ENCODE results near the gene FGF1. TPM values are rescaled to one million over a fixed set of nuclear protein-coding genes. Genes with fewer than 3 reads are reported as not detected.

Gene FGF1
- total RNA-seq, 1 donor from 2014 or later, result not detected

DNA sequence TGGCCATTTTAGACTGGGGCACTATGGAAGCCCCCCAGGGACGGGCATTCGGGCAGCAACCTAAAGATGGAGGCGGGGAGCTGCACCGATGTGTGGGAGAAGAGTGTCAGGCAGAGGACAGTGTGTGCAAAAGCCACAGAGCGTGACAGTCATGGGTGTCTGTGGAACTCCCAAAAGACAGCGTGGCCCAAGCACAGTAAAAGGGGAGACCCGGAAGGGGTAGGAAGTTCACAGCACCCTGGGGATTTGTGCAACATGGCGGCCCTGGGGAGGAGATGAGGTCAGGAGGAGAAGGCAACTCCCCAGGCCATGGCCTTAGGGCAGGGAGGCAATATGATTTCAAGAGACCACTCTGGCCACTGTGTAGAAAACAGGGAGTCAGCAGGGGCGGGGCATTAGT is 38.9 kb upstream of the FGF1 start:
- no peaks in the 10 kb centered on the region for H3K36me3 Mint-ChIP-seq (ENCODE audit: insufficient read depth)
- no peak overlapping the region for H3K4me3 Mint-ChIP-seq (ENCODE audit: low read depth)
- no peaks in the 10 kb centered on the region for H3K9me3 Mint-ChIP-seq (ENCODE audit: low read depth)
- peaks cover 14% of the 10 kb centered on the region for H3K4me1 Mint-ChIP-seq (ENCODE audit: low read depth)
- DNase-seq (ENCODE audit: low spot score, unreplicated experiment), result no peak
- TF ChIP-seq, protein P1, sequence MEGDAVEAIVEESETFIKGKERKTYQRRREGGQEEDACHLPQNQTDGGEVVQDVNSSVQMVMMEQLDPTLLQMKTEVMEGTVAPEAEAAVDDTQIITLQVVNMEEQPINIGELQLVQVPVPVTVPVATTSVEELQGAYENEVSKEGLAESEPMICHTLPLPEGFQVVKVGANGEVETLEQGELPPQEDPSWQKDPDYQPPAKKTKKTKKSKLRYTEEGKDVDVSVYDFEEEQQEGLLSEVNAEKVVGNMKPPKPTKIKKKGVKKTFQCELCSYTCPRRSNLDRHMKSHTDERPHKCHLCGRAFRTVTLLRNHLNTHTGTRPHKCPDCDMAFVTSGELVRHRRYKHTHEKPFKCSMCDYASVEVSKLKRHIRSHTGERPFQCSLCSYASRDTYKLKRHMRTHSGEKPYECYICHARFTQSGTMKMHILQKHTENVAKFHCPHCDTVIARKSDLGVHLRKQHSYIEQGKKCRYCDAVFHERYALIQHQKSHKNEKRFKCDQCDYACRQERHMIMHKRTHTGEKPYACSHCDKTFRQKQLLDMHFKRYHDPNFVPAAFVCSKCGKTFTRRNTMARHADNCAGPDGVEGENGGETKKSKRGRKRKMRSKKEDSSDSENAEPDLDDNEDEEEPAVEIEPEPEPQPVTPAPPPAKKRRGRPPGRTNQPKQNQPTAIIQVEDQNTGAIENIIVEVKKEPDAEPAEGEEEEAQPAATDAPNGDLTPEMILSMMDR (IDR thresholded peaks at IDR 0.05; ENCODE audit: unreplicated experiment), result no peak
- peaks cover 13% of the 10 kb centered on the region for H3K27me3 Mint-ChIP-seq
- H3K27ac Mint-ChIP-seq, result no peak overlapping the region

GRCh38 chr5:142722896-142723295 is 37.0 kb upstream of the FGF1 start:
- Mint-ChIP-seq H3K27me3 (peaks cover 16% of the 10 kb centered on the region), H3K27ac (no peak overlapping the region), H3K4me1 (ENCODE audit: low read depth) (peaks cover 20% of the 10 kb centered on the region), H3K9me3 (ENCODE audit: low read depth) (no peaks in the 10 kb centered on the region), H3K4me3 (ENCODE audit: low read depth) (no peak overlapping the region), H3K36me3 (ENCODE audit: insufficient read depth) (no peaks in the 10 kb centered on the region)
- DNase-seq (ENCODE audit: low spot score, unreplicated experiment), result no peak
- TF ChIP-seq, protein P1 (IDR thresholded peaks at IDR 0.05; ENCODE audit: unreplicated experiment), result no peak

GRCh38 chr5:142722146-142722545 is 36.3 kb upstream of the FGF1 start:
- DNase-seq (ENCODE audit: low spot score, unreplicated experiment), result no peak
- H3K27ac Mint-ChIP-seq, result no peak overlapping the region
- peaks cover 22% of the 10 kb centered on the region for H3K4me1 Mint-ChIP-seq (ENCODE audit: low read depth)
- peaks cover 16% of the 10 kb centered on the region for H3K27me3 Mint-ChIP-seq
- no peaks in the 10 kb centered on the region for H3K9me3 Mint-ChIP-seq (ENCODE audit: low read depth)
- TF ChIP-seq, protein P1 (IDR thresholded peaks at IDR 0.05; ENCODE audit: unreplicated experiment), result no peak
- H3K4me3 Mint-ChIP-seq (ENCODE audit: low read depth), result no peak overlapping the region
- H3K36me3 Mint-ChIP-seq (ENCODE audit: insufficient read depth), result no peaks in the 10 kb centered on the region

GRCh38 chr5:142720641-142721271 is 34.9 kb upstream of the FGF1 start:
- Mint-ChIP-seq H3K4me1 (ENCODE audit: low read depth) (peaks cover 22% of the 10 kb centered on the region), H3K27ac (peak overlapping the region; percentile 36), H3K4me3 (ENCODE audit: low read depth) (no peak overlapping the region), H3K27me3 (peaks cover 17% of the 10 kb centered on the region), H3K9me3 (ENCODE audit: low read depth) (no peaks in the 10 kb centered on the region), H3K36me3 (ENCODE audit: insufficient read depth) (no peaks in the 10 kb centered on the region)
- DNase-seq (ENCODE audit: low spot score, unreplicated experiment), result no peak
- TF ChIP-seq, protein P1 (IDR thresholded peaks at IDR 0.05; ENCODE audit: unreplicated experiment), result no peak

- H3K9me3 Mint-ChIP-seq (ENCODE audit: low read depth), result no peaks in the 10 kb centered on the region
- DNase-seq (ENCODE audit: low spot score, unreplicated experiment), result no peak
- TF ChIP-seq, protein P1 (IDR thresholded peaks at IDR 0.05; ENCODE audit: unreplicated experiment), result no peak
- no peaks in the 10 kb centered on the region for H3K36me3 Mint-ChIP-seq (ENCODE audit: insufficient read depth)
- no peak overlapping the region for H3K4me3 Mint-ChIP-seq (ENCODE audit: low read depth)
- peak overlapping the region; percentile 77 for H3K27ac Mint-ChIP-seq
- peaks cover 17% of the 10 kb centered on the region for H3K27me3 Mint-ChIP-seq
- peaks cover 22% of the 10 kb centered on the region for H3K4me1 Mint-ChIP-seq (ENCODE audit: low read depth)
Observed at GRCh38 chr5:142719836-142720370, 34.0 kb upstream of the FGF1 start.

Measured in progenitor cell of endocrine pancreas (in vitro differentiated cells).